Stomach (tissue), 9 donors: ENCODE data around the gene EMC1. TPM values are rescaled to one million over a fixed set of nuclear protein-coding genes. Genes with fewer than 3 reads are reported as not detected.

Experiments used
- DNase-seq, 2 donors: peaks; one replicate each; pipeline versions ENCODE4 v3.0.0 to v3.0.0-alpha.2; 2013 to 2019
- H3K27ac ChIP-seq, 5 donors: fragments of 200-600 bp in 4 of 5; sonication (generic) in 4 of 5; one replicate each; pipeline ENCODE4 v1.5.1; 2013 to 2019; ENCODE audit warnings: mild to moderate bottlenecking in 1 of 5, moderate library complexity in 1 of 5
- H3K27me3 ChIP-seq, 3 donors: fragments of 200-600 bp; sonication (generic); one replicate each; pipeline ENCODE4 v1.5.1; 2017 to 2019; ENCODE audit warnings: mixed run types in 1 of 3
- H3K36me3 ChIP-seq, 4 donors: fragments of 200-600 bp; sonication (generic); 1 replicate in 3 of 4; 2 replicates in 1 of 4; pipeline ENCODE4 v1.5.1; 2016 to 2019
- H3K4me1 ChIP-seq, 4 donors: fragments of 200-600 bp; sonication (generic); one replicate each; pipeline ENCODE4 v1.5.1; 2016 to 2019
- H3K4me3 ChIP-seq, 4 donors: fragments of 200-600 bp; sonication (generic) in 3 of 4; one replicate each; pipeline ENCODE4 v1.5.1; 2016 to 2019; ENCODE audit warnings: mild to moderate bottlenecking in 1 of 4
- H3K9me3 ChIP-seq, 4 donors: fragments of 200-600 bp; sonication (generic); one replicate each; pipeline ENCODE4 v1.5.1; 2016 to 2019
- CTCF ChIP-seq, 7 experiments: fragments of 450-650 bp in 4 of 7; fragments of 200-600 bp in 3 of 7; sonication (generic) in 3 of 7; IDR thresholded peaks; one replicate each; pipeline ENCODE4 v1.5.1; 2016 to 2019; ENCODE audit warnings: antibody characterized with exemption in 7 of 7, control low read depth in 2 of 7, mild to moderate bottlenecking in 1 of 7
- EP300 ChIP-seq: sonication (generic); formaldehyde crosslinking; IDR thresholded peaks from one replicate; pipeline ENCODE4 v1.6.1; 2017; ENCODE audit warnings: antibody characterized with exemption
- POLR2A ChIP-seq, 4 donors: fragments of 450-650 bp; IDR thresholded peaks; one replicate each; pipeline ENCODE4 v1.6.1; 2016; ENCODE audit warnings: antibody characterized with exemption in 4 of 4, control low read depth in 2 of 4, mild to moderate bottlenecking in 1 of 4, moderate library complexity in 1 of 4
- POLR2AphosphoS5 ChIP-seq, 3 donors: sonication (generic); formaldehyde crosslinking; IDR thresholded peaks; one replicate each; pipeline ENCODE4 v1.6.1; 2016; ENCODE audit warnings: antibody characterized with exemption in 3 of 3
- WGBS, 5 donors: extraction: QIAGEN DNeasy Blood & Tissue Kit in 3 of 5; methylation state at CpG; one replicate each; pipeline versions ENCODE4 v1.1.5 to v1.1.7; 2013 to 2018; 5-methylcytosine and 5-hydroxymethylcytosine counted together
- intact Hi-C: fragments of 100-400 bp; cut with DNase I; formaldehyde crosslinking; loops from one replicate; pipeline ENCODE4 v1.15.1; 2023; ENCODE audit warnings: low total_unique reads
- polyA plus RNA-seq, 3 donors: library from polyadenylated mRNA; stranded (reverse); fragments of 200-250 nt; gene quantifications; one replicate each; pipeline ENCODE4 v1.2.3, GENCODE V29; 2013
- total RNA-seq, 5 donors: library from RNA; depleted of rRNA; stranded (reverse); fragments of >200 nt; gene quantifications; one replicate each; pipeline versions ENCODE4 v1.1.0 to v1.2.3, GENCODE V29; 2014 to 2016
- donor health status: healthy with polysubstance abuse.
- donor health status: Bipolar disorder and iron deficiency.
- donor health status: healthy.

Gene EMC1
- total and polyA plus RNA-seq, 8 donors: 4.5 to 94.1 (median 34.4) TPM

GRCh38 chr1:19198820-19199219, 52.5 kb downstream of the EMC1 start:
- peaks cover 53 to 79% (median 77%) of the 10 kb centered on the region in 4 donors for H3K36me3 ChIP-seq
- TF ChIP-seq EP300 (no peak), POLR2A (IDR thresholded peaks at IDR 0.05) (no peak), POLR2AphosphoS5 (IDR thresholded peaks at IDR 0.05) (no peak), CTCF (IDR thresholded peaks at IDR 0.05) (no peak)
- H3K4me1 ChIP-seq: peaks cover 23 to 51% (median 35%) of the 10 kb centered on the region in 4 donors
- no peak for DNase-seq
- H3K4me3 ChIP-seq: no peak overlapping the region
- no peaks in the 10 kb centered on the region for H3K9me3 ChIP-seq
- no peaks in the 10 kb centered on the region for H3K27me3 ChIP-seq
- intact Hi-C loops: no loop called here
- 82 to 91% (median 84%) methylated on average over 4 of the region's 4 CpGs for WGBS, 5 donors
- H3K27ac ChIP-seq: no peak overlapping the region

GRCh38 chr1:19197845-19198244, 53.5 kb downstream of the EMC1 start:
- H3K27ac ChIP-seq: no peak overlapping the region
- peaks cover 13 to 41% (median 26%) of the 10 kb centered on the region in 4 donors for H3K4me1 ChIP-seq
- H3K9me3 ChIP-seq: no peaks in the 10 kb centered on the region
- intact Hi-C loops: no loop called here
- DNase-seq: no peak
- H3K4me3 ChIP-seq: no peak overlapping the region
- no peaks in the 10 kb centered on the region for H3K27me3 ChIP-seq
- 67 to 84% (median 74%) methylated on average over 2 of the region's 2 CpGs for whole genome bisulfite sequencing, 5 donors
- TF ChIP-seq EP300 (no peak), POLR2A (IDR thresholded peaks at IDR 0.05) (no peak), CTCF (IDR thresholded peaks at IDR 0.05) (no peak), POLR2AphosphoS5 (IDR thresholded peaks at IDR 0.05) (no peak)
- H3K36me3 ChIP-seq: peaks cover 61 to 88% (median 86%) of the 10 kb centered on the region in 4 donors

- H3K4me1 ChIP-seq: peaks cover 5 to 26% (median 15%) of the 10 kb centered on the region in 4 donors
- no peak overlapping the region for H3K27ac ChIP-seq
- intact Hi-C loops: no loop called here
- no peak for DNase-seq
- H3K9me3 ChIP-seq: no peaks in the 10 kb centered on the region
- TF ChIP-seq CTCF (IDR thresholded peaks at IDR 0.05): no peak
- no peak for TF ChIP-seq POLR2AphosphoS5 (IDR thresholded peaks at IDR 0.05)
- TF ChIP-seq EP300: no peak
- TF ChIP-seq POLR2A (IDR thresholded peaks at IDR 0.05): no peak
- H3K36me3 ChIP-seq: peaks cover 73 to 100% (median 98%) of the 10 kb centered on the region in 4 donors
- no peaks in the 10 kb centered on the region for H3K27me3 ChIP-seq
- 61 to 90% (median 86%) methylated on average over 3 of the region's 3 CpGs for WGBS, 5 donors
- no peak overlapping the region for H3K4me3 ChIP-seq
Measured at GRCh38 chr1:19196331-19196730, 55.0 kb downstream of the EMC1 start.

- H3K27ac ChIP-seq: no peak overlapping the region
- no peak for DNase-seq
- WGBS, 5 donors: 75 to 88% (median 78%) methylated on average over 3 of the region's 3 CpGs
- no peaks in the 10 kb centered on the region for H3K9me3 ChIP-seq
- intact Hi-C loops: no loop called here
- H3K4me1 ChIP-seq: peaks cover 0 to 8% (median 0%) of the 10 kb centered on the region in 4 donors
- peaks cover 58 to 100% (median 100%) of the 10 kb centered on the region in 4 donors for H3K36me3 ChIP-seq
- no peak overlapping the region for H3K4me3 ChIP-seq
- TF ChIP-seq POLR2A (IDR thresholded peaks at IDR 0.05) (no peak), POLR2AphosphoS5 (IDR thresholded peaks at IDR 0.05) (no peak), CTCF (IDR thresholded peaks at IDR 0.05) (no peak), EP300 (no peak)
- no peaks in the 10 kb centered on the region for H3K27me3 ChIP-seq
Measured at GRCh38 chr1:19193004-19193403, 58.3 kb downstream of the EMC1 start.
